Right lobe of liver (tissue), 6 donors: Measurements from ENCODE around the gene PDZD2. TPM values are rescaled to one million over a fixed set of nuclear protein-coding genes. Genes with fewer than 3 reads are reported as not detected.
A peak's percentile ranks its signal among the peaks of the same experiment; 100 is the strongest.

Experiments used
- ATAC-seq, 4 donors: fragments of 200-7000 bp; cut with Tn5 transposase; one replicate each; pipeline ENCODE4 v1.9.1; 2020; ENCODE audit warnings: mild to moderate bottlenecking in 4 of 4, moderate library complexity in 4 of 4
- DNase-seq, 3 donors: peaks; one replicate each; pipeline ENCODE4 v3.0.0-alpha.2; 2020
- H3K27ac ChIP-seq, 3 donors: fragments of 200-600 bp; one replicate each; pipeline ENCODE4 v1.8.0; 2022
- H3K27me3 ChIP-seq, 2 donors: fragments of 200-600 bp; one replicate each; pipeline ENCODE4 v1.8.0; 2022
- H3K36me3 ChIP-seq, 4 donors: fragments of 200-600 bp; sonication (generic) in 1 of 4; one replicate each; pipeline versions ENCODE4 v1.5.1 to v1.8.0; 2017 to 2022; ENCODE audit warnings: control low read depth in 1 of 4
- H3K4me1 ChIP-seq, 4 donors: fragments of 200-600 bp; sonication (generic) in 1 of 4; one replicate each; pipeline versions ENCODE4 v1.5.1 to v1.8.0; 2017 to 2022; ENCODE audit warnings: control low read depth in 1 of 4
- H3K4me3 ChIP-seq, 3 donors: fragments of 200-600 bp; one replicate each; pipeline ENCODE4 v1.8.0; 2022
- H3K9me3 ChIP-seq, 4 donors: fragments of 200-600 bp; sonication (generic) in 1 of 4; one replicate each; pipeline versions ENCODE4 v1.5.1 to v1.8.0; 2017 to 2022; ENCODE audit warnings: control low read depth in 1 of 4
- POLR2A ChIP-seq: fragments of 450-650 bp; IDR thresholded peaks from one replicate; pipeline ENCODE4 v1.6.1; 2017; ENCODE audit warnings: antibody characterized with exemption, mild to moderate bottlenecking
- WGBS: methylation state at CpG from one replicate; pipeline ENCODE4 v1.1.6; 2018; ENCODE audit warnings: low coverage, low lambda C conversion rate; ENCODE audit not compliant: insufficient coverage; ENCODE audit errors: missing lambda C conversion rate; 5-methylcytosine and 5-hydroxymethylcytosine counted together
- intact Hi-C, 2 donors: fragments of 100-400 bp; cut with DNase I; formaldehyde crosslinking; loops; one replicate each; pipeline versions ENCODE4 v1.11.2 to v1.14.1; 2022
- total RNA-seq, 6 experiments: library from RNA; depleted of rRNA in 2 of 6; stranded (reverse); fragments of >200 nt in 2 of 6; fragmentation: NEBNext Ultra II Directional in 3 of 6; extraction: Animal tissue kit (Norgen Biotek cat#: 25700) in 3 of 6; gene quantifications; one replicate each; pipeline versions ENCODE4 v1.1.0 to v1.2.4, GENCODE V29; 2016 to 2023
- TF ChIP-seq, protein P1 (sequence below), 4 donors: fragments of 200-600 bp in 3 of 4; fragments of 450-650 bp in 1 of 4; IDR thresholded peaks; one replicate each; pipeline versions ENCODE4 v1.5.1 to v1.8.0; 2016 to 2022; ENCODE audit warnings: antibody characterized with exemption in 4 of 4, mild to moderate bottlenecking in 2 of 4
- donor health status: DM: no; HTN: yes; CAD: no.
- donor health status: DM: no; HTN: no; CAD: no.
- donor health status: DM: no; HTN: no; CAD: no.
- donor health status: DM: no; HTN: yes; CAD: no.
- donor health status: DM: no; HTN: yes; CAD: no.

The PDZD2 gene
- total RNA-seq, 6 experiments from 2014 or later = 0.43 to 1.9 (median 0.88) TPM

DNA sequence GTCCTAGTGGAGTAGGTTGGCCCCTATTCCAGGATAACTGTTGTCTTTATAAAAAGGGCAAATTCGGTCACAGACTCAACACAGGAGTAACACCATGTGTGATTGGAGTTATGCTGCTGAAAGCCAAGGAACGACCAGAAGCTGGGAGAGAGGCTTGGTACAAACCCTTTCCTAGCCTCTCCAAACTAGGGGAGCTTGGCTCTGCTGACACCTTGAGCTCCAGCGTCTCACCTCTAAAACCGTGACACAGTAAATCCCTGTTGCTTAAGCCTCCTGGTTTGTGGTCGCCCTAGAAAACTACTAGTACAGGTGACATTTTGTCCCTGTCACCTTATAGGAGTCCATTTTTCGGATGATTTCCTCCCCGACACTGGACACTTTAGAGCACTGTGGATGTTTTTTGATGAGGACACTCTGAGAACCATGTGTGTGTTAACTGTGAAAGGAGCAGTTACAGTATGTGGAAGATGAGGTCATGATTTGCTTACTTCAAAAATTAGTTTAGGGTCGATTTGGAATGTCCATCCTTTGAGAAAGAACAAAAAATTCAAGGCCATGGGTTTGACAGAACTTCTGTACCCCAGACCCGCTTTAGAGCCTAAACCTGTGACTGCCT, 167.0 kb downstream of the PDZD2 start:
- H3K27ac ChIP-seq = no peak overlapping the region
- H3K4me1 ChIP-seq = no peaks in the 10 kb centered on the region
- no peak for ATAC-seq
- DNase-seq = no peak
- H3K27me3 ChIP-seq = no peaks in the 10 kb centered on the region
- 37% methylated on average over 6 of the region's 9 CpGs for WGBS
- H3K9me3 ChIP-seq = no peaks in the 10 kb centered on the region
- H3K36me3 ChIP-seq = no peaks in the 10 kb centered on the region
- TF ChIP-seq POLR2A = no peak
- TF ChIP-seq, protein P1, sequence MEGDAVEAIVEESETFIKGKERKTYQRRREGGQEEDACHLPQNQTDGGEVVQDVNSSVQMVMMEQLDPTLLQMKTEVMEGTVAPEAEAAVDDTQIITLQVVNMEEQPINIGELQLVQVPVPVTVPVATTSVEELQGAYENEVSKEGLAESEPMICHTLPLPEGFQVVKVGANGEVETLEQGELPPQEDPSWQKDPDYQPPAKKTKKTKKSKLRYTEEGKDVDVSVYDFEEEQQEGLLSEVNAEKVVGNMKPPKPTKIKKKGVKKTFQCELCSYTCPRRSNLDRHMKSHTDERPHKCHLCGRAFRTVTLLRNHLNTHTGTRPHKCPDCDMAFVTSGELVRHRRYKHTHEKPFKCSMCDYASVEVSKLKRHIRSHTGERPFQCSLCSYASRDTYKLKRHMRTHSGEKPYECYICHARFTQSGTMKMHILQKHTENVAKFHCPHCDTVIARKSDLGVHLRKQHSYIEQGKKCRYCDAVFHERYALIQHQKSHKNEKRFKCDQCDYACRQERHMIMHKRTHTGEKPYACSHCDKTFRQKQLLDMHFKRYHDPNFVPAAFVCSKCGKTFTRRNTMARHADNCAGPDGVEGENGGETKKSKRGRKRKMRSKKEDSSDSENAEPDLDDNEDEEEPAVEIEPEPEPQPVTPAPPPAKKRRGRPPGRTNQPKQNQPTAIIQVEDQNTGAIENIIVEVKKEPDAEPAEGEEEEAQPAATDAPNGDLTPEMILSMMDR (IDR thresholded peaks at IDR 0.05) = no peak
- intact Hi-C loops = loop anchor here (5.0 to 10.0 kb wide), 2 partner anchors 221 to 224 kb away; no protein-coding TSS in a partner anchor
- H3K4me3 ChIP-seq = no peak overlapping the region

GRCh38 chr5:31806561-31806960, 167.6 kb downstream of the PDZD2 start:
- intact Hi-C loops = loop anchor here (5.0 to 10.0 kb wide), 2 partner anchors 222 to 224 kb away; no protein-coding TSS in a partner anchor
- Histone ChIP-seq H3K27me3 (no peaks in the 10 kb centered on the region), H3K36me3 (no peaks in the 10 kb centered on the region), H3K27ac (no peak overlapping the region), H3K4me1 (no peaks in the 10 kb centered on the region), H3K4me3 (no peak overlapping the region), H3K9me3 (no peaks in the 10 kb centered on the region)
- ATAC-seq (no peak), DNase-seq (no peak)
- 60% methylated on average over 6 of the region's 6 CpGs for WGBS
- TF ChIP-seq, protein P1 (IDR thresholded peaks at IDR 0.05) = no peak
- no peak for TF ChIP-seq POLR2A

GRCh38 chr5:31807789-31808540, 169.0 kb downstream of the PDZD2 start:
- 59% methylated on average over 10 of the region's 11 CpGs for WGBS
- Histone ChIP-seq H3K36me3 (no peaks in the 10 kb centered on the region), H3K4me1 (no peaks in the 10 kb centered on the region), H3K27me3 (no peaks in the 10 kb centered on the region), H3K4me3 (no peak overlapping the region), H3K9me3 (no peaks in the 10 kb centered on the region), H3K27ac (no peak overlapping the region)
- ATAC-seq (no peak), DNase-seq (no peak)
- TF ChIP-seq, protein P1 (IDR thresholded peaks at IDR 0.05) = no peak
- intact Hi-C loops = loop anchor here (5.0 to 10.0 kb wide), 2 partner anchors 223 to 226 kb away; no protein-coding TSS in a partner anchor

- H3K27ac ChIP-seq = no peak overlapping the region
- H3K27me3 ChIP-seq = no peaks in the 10 kb centered on the region
- no peaks in the 10 kb centered on the region for H3K4me1 ChIP-seq
- intact Hi-C loops = loop anchor here (5.0 to 10.0 kb wide), 2 partner anchors 224 to 227 kb away; no protein-coding TSS in a partner anchor
- H3K36me3 ChIP-seq = no peaks in the 10 kb centered on the region
- H3K9me3 ChIP-seq = no peaks in the 10 kb centered on the region
- ATAC-seq (peak; percentile 95 to 98 (median 95)), DNase-seq (peak; percentile 56 to 70 (median 59))
- TF ChIP-seq, protein P1 (IDR thresholded peaks at IDR 0.05) = peak; percentile 60 to 81 (median 72)
- no peak for TF ChIP-seq POLR2A
- 39% methylated on average over 12 of the region's 15 CpGs for WGBS
- H3K4me3 ChIP-seq = no peak overlapping the region
These were observed 170.3 kb downstream of the PDZD2 start for GRCh38 chr5:31809050-31809870.
